ENCODE data around the gene ANKRD52.

Gene ANKRD52

DNA sequence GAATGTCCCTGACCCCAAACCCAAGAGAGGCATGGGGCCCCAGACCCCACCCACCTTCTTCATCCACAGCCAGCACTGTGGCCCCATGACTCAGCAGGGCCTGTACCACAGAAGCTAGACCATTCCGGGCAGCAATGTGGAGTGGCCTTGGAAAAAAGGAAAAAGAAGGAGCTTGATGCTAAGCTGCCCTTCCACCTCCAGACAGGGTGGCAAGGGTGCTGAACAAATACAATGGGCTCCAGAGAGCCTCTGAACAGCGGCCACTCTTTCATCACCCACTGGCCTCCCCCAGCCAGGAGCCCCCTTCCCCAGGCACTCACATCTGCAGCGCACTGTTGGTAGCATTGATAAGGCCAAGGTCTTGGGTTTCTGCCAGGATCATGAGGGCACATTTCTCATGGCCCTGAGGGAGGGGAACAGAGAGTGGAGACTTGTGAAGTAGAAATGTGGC, 14.4 kb downstream of the ANKRD52 start:
- H2AFZ ChIP-seq (ENCODE audit: low read length): no peak overlapping the region
- H3K4me2 ChIP-seq (ENCODE audit: low read depth, low read length, poor library complexity, severe bottlenecking): no peak overlapping the region
- peaks cover 67% of the 10 kb centered on the region; the same call in 1 of the 2 replicates for H3K36me3 ChIP-seq (ENCODE audit: insufficient read depth, low read length)
- no peaks in the 10 kb centered on the region for H3K79me2 ChIP-seq (ENCODE audit: insufficient read depth, low read length)
- H3F3A ChIP-seq (ENCODE audit: low read depth): no peaks in the 10 kb centered on the region
- no peaks in the 10 kb centered on the region for H3K4me1 ChIP-seq (ENCODE audit: insufficient read depth, low read length, poor library complexity, severe bottlenecking)
- no peaks in the 10 kb centered on the region for H3K27me3 ChIP-seq (ENCODE audit: insufficient read depth, low read length, poor library complexity, severe bottlenecking)
- no peaks in the 10 kb centered on the region for H3K9me3 ChIP-seq (ENCODE audit: insufficient read depth, low read depth, low read length)
- TF ChIP-seq CTCF (conservative IDR thresholded peaks at IDR 0.05; ENCODE audit: low read length) (no peak), EZH2phosphoT487 (IDR thresholded peaks at IDR 0.05; ENCODE audit: borderline replicate concordance) (no peak)
- H3K9me2 ChIP-seq (replicated peaks; ENCODE audit: low read depth, low read length): no peaks in the 10 kb centered on the region
- no peaks in the 10 kb centered on the region for H4K20me1 ChIP-seq (ENCODE audit: insufficient read depth, low read length, poor library complexity, severe bottlenecking)
- H3K9ac ChIP-seq (ENCODE audit: low read depth, low read length, poor library complexity, severe bottlenecking): no peak overlapping the region
- no peak overlapping the region for H3K4me3 ChIP-seq (ENCODE audit: low read length, poor library complexity, severe bottlenecking)

GRCh38 chr12:56242986-56243385, 15.2 kb downstream of the ANKRD52 start:
- H3K4me1 ChIP-seq (ENCODE audit: insufficient read depth, low read length, poor library complexity, severe bottlenecking): no peaks in the 10 kb centered on the region
- no peak overlapping the region for H3K4me2 ChIP-seq (ENCODE audit: low read depth, low read length, poor library complexity, severe bottlenecking)
- no peaks in the 10 kb centered on the region for H3F3A ChIP-seq (ENCODE audit: low read depth)
- H3K9me2 ChIP-seq (replicated peaks; ENCODE audit: low read depth, low read length): no peaks in the 10 kb centered on the region
- no peaks in the 10 kb centered on the region for H3K27me3 ChIP-seq (ENCODE audit: insufficient read depth, low read length, poor library complexity, severe bottlenecking)
- no peaks in the 10 kb centered on the region for H3K79me2 ChIP-seq (ENCODE audit: insufficient read depth, low read length)
- no peak for TF ChIP-seq EZH2phosphoT487 (IDR thresholded peaks at IDR 0.05; ENCODE audit: borderline replicate concordance)
- TF ChIP-seq CTCF (conservative IDR thresholded peaks at IDR 0.05; ENCODE audit: low read length): no peak
- H4K20me1 ChIP-seq (ENCODE audit: insufficient read depth, low read length, poor library complexity, severe bottlenecking): no peaks in the 10 kb centered on the region
- peaks cover 61% of the 10 kb centered on the region; the same call in 1 of the 2 replicates for H3K36me3 ChIP-seq (ENCODE audit: insufficient read depth, low read length)
- H3K4me3 ChIP-seq (ENCODE audit: low read length, poor library complexity, severe bottlenecking): no peak overlapping the region
- H3K9ac ChIP-seq (ENCODE audit: low read depth, low read length, poor library complexity, severe bottlenecking): no peak overlapping the region
- H3K9me3 ChIP-seq (ENCODE audit: insufficient read depth, low read depth, low read length): no peaks in the 10 kb centered on the region
- H2AFZ ChIP-seq (ENCODE audit: low read length): no peak overlapping the region

- Histone ChIP-seq H3K4me1 (ENCODE audit: insufficient read depth, low read length, poor library complexity, severe bottlenecking) (no peaks in the 10 kb centered on the region), H3K9me2 (replicated peaks; ENCODE audit: low read depth, low read length) (no peaks in the 10 kb centered on the region), H3K4me3 (ENCODE audit: low read length, poor library complexity, severe bottlenecking) (no peak overlapping the region), H3K9ac (ENCODE audit: low read depth, low read length, poor library complexity, severe bottlenecking) (no peak overlapping the region), H3K9me3 (ENCODE audit: insufficient read depth, low read depth, low read length) (no peaks in the 10 kb centered on the region), H2AFZ (ENCODE audit: low read length) (no peak overlapping the region), H3K27me3 (ENCODE audit: insufficient read depth, low read length, poor library complexity, severe bottlenecking) (no peaks in the 10 kb centered on the region), H3K79me2 (ENCODE audit: insufficient read depth, low read length) (no peaks in the 10 kb centered on the region), H3K36me3 (ENCODE audit: insufficient read depth, low read length) (peaks cover 49% of the 10 kb centered on the region; the same call in 1 of the 2 replicates), H3K4me2 (ENCODE audit: low read depth, low read length, poor library complexity, severe bottlenecking) (no peak overlapping the region), H3F3A (ENCODE audit: low read depth) (no peaks in the 10 kb centered on the region), H4K20me1 (ENCODE audit: insufficient read depth, low read length, poor library complexity, severe bottlenecking) (no peaks in the 10 kb centered on the region)
- TF ChIP-seq EZH2phosphoT487 (IDR thresholded peaks at IDR 0.05; ENCODE audit: borderline replicate concordance) (no peak), CTCF (conservative IDR thresholded peaks at IDR 0.05; ENCODE audit: low read length) (no peak)
These were observed 16.5 kb downstream of the ANKRD52 start for GRCh38 chr12:56241424-56242303.
